GM10266 (cell line): ENCODE results near the gene TTC17.
"Not testable (repeated sequence)": the region's sequence is repeated elsewhere in the genome, so short reads cannot be mapped to it uniquely, and the experiment has no call there.

Source experiments
- DNase-seq: peaks from one replicate; pipeline ENCODE4 v3.0.0; 2012; ENCODE audit errors: extremely low spot score
- TF ChIP-seq, protein P1 (sequence below): IDR thresholded peaks from 2 replicates; pipeline ENCODE4 v1.5.1; 2012; ENCODE audit warnings: mild to moderate bottlenecking, low read depth; ENCODE audit not compliant: control insufficient read depth, insufficient read depth; ENCODE audit errors: missing control alignments

The TTC17 gene

DNA sequence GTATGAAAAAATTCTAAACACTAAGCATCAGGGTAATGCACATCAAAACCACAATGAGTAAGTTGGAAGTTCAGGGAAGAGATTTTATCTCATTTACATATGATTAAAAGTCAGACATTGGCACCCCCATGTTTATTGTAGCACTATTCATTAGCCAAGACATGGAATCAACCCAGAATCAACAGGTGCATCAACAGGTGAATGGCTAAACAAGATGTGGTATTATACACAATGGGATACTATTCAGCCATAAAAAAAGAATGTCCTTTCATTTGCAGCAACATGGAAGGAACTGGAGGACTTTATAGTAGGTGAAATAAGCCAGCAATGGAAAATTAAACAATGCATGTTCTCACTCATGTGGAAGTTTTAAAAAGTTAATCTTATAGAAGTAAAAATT lies 17.6 kb upstream of the TTC17 start:
- TF ChIP-seq, protein P1, sequence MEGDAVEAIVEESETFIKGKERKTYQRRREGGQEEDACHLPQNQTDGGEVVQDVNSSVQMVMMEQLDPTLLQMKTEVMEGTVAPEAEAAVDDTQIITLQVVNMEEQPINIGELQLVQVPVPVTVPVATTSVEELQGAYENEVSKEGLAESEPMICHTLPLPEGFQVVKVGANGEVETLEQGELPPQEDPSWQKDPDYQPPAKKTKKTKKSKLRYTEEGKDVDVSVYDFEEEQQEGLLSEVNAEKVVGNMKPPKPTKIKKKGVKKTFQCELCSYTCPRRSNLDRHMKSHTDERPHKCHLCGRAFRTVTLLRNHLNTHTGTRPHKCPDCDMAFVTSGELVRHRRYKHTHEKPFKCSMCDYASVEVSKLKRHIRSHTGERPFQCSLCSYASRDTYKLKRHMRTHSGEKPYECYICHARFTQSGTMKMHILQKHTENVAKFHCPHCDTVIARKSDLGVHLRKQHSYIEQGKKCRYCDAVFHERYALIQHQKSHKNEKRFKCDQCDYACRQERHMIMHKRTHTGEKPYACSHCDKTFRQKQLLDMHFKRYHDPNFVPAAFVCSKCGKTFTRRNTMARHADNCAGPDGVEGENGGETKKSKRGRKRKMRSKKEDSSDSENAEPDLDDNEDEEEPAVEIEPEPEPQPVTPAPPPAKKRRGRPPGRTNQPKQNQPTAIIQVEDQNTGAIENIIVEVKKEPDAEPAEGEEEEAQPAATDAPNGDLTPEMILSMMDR: no peak
- DNase-seq: no peak

DNA sequence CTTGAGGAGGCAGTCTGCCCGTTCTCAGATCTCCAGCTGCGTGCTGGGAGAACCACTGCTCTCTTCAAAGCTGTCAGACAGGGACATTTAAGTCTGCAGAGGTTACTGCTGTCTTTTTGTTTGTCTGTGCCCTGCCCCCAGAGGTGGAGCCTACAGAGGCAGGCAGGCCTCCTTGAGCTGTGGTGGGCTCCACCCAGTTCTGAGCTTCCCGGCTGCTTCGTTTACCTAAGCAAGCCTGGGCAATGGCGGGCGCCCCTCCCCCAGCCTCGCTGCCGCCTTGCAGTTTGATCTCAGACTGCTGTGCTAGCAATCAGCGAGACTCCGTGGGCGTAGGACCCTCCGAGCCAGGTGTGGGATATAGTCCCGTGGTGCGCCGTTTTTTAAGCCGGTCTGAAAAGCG lies 7.3 kb upstream of the TTC17 start:
- not testable (repeated sequence) for DNase-seq

DNA sequence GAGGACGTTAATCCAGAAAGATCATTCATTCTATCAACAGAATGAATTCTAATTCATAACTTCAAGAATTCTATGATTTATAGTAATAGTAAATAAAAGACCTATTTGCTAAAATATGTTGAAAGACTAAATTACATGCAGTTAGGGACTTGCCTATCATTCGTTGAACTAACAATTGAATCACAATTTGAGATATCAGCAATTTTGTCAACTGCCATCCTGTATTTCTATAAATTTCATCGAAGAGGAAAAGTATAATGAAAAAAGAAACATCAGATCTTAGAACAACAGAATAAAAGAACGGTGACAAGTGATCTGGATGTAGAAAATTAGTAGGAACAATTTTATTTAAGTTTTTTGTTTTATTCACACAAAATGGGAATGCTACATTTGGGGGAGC lies 4.4 kb upstream of the TTC17 start:
- TF ChIP-seq, protein P1: no peak
- no peak for DNase-seq

DNA sequence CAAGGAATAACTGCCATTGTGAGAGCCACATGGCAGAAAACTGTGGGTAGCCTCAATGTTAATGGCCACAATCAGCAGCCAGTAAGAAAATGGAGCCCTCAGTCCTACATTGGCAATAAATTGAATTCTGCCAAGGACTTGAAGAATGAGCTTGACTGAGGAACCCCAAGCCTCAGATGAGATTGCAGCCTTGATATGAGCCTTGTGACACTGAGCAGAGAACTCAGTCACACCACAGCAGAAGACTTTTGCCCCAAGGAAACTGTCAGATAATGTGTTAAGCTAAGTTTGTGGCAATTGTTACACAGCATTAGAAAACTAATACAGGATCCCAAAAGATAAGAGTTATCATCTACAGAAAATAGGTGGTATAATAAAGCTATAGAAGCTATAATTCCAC lies 2.4 kb upstream of the TTC17 start:
- TF ChIP-seq, protein P1: no peak
- no peak for DNase-seq

DNA sequence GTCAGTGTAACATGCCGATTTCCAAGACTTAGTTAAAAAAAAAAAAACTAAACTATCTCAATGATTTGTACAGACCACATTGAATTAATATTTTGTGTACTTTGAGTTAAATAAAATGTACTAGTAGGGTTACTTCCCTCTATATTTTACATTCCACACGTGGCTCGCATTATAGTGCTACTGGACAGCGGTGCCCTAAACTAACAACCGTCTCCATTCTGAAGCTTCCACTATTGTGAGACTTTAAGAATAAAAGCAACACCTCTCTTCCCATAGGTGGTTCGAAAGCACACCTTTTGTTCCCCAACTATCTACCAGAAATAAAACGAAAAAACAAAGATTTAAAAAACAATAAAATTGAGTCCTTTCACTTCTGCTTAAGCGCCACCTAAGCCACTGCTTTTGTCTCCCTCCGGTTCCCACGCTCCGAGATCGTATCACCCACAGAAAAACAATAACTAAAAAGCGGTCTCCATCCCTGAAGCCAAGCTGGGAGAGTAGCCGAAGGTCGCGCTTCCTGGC lies 380 bp upstream of the TTC17 start:
- TF ChIP-seq, protein P1: no peak
- no peak for DNase-seq

DNA sequence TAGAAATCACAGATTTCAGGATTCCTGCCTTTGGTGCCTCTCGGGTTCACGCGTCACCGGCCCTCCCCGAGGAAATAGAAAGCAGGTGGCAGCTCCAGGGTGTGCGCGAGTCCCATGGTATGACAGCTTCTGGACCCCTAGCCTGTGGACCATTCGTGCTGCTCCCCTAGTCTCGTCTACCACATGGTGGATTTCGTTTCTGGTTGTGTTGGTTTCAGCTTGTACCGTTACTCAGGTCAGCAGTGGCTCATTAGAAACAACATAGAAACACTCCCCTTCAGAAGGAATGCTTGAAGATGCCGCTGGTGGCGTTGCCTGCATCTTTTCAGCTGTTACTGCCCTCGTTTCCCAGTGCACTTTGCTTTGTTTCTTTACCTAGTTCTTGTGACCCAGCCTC lies 700 bp downstream of the TTC17 start:
- TF ChIP-seq, protein P1: no peak
- peak; percentile 26 for DNase-seq

DNA sequence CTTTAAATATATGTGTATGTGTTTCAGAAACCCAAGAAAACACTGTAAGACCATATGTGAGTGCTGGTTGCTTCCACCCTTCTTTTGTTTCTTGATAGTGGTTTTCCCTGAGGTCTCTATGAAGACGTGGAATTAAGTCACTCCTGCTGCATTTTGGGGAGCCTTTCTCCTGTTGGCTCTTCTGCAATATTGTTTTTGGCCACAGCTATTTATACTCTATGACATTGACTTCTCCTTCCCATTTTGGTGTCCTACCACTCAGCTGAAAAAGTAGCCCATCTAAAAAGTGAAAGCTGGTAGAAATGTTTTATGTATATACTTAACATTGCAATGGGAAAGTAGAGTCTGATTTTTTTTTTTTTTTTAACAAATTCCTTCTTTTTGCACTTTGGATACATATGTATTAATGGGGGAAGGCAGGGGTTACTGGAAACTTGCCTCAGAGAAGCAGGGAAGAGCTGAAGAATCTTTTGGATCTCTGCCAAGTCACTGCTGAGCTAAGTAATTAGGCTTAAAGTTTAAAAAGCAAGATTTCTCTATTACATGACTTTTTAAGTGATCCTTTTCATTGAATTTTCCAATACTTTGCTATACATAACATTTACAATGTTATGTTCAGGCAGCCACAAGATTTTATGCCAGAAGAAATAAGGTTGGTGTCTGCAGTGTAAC lies 1.8 kb downstream of the TTC17 start:
- TF ChIP-seq, protein P1: no peak
- DNase-seq: no peak

DNA sequence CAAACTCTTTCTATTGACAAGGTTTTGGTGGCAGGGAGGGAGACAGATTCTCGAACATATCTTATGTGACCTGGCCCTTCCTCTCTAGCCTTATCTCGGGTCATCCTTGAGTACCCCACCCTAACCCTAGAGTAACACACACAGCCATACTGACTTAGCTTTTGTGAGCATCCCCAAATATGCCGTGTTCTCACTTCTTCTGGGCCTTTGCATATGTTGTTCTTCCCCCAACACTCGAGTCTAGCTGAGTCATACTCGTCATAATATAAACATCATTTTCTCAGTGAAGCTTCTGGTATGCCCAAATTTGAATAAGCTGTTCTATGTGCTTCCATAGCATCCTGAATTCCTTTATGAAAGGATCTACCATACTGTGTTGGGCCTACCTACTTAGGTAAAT lies 8.0 kb downstream of the TTC17 start:
- DNase-seq: no peak
- TF ChIP-seq, protein P1: no peak
